Liver (tissue), 9 donors: ENCODE data around the gene OLA1. TPM values are rescaled to one million over a fixed set of nuclear protein-coding genes. Genes with fewer than 3 reads are reported as not detected.

ENCODE experiments used
- DNase-seq: peaks from one replicate; pipeline ENCODE4 v3.0.0-alpha.2; 2017; ENCODE audit warnings: low spot score
- H3K27ac ChIP-seq, 2 donors: one replicate each; pipeline ENCODE4 v1.7.0; 2013; ENCODE audit warnings: inconsistent platforms in 2 of 2, low read length in 2 of 2, control low read depth in 1 of 2, low read depth in 1 of 2, mild to moderate bottlenecking in 1 of 2
- H3K27me3 ChIP-seq, 4 donors: one replicate each; pipeline versions ENCODE4 v1.6.1 to v1.7.0; 2013; ENCODE audit warnings: low read length in 3 of 4, inconsistent platforms in 1 of 4, mild to moderate bottlenecking in 1 of 4, moderate library complexity in 1 of 4; ENCODE audit not compliant: control insufficient read depth in 4 of 4, insufficient read depth in 4 of 4
- H3K36me3 ChIP-seq, 4 donors: one replicate each; pipeline versions ENCODE4 v1.6.1 to v1.7.0; 2013; ENCODE audit warnings: low read length in 3 of 4, mild to moderate bottlenecking in 3 of 4, low read depth in 1 of 4, moderate library complexity in 1 of 4; ENCODE audit not compliant: control insufficient read depth in 4 of 4, insufficient read depth in 3 of 4
- H3K4me1 ChIP-seq, 4 donors: one replicate each; pipeline versions ENCODE4 v1.6.1 to v1.7.0; 2013; ENCODE audit warnings: low read length in 3 of 4, mild to moderate bottlenecking in 3 of 4, moderate library complexity in 1 of 4; ENCODE audit not compliant: control insufficient read depth in 4 of 4, insufficient read depth in 4 of 4
- H3K4me3 ChIP-seq, 3 donors: one replicate each; pipeline versions ENCODE4 v1.6.1 to v1.7.0; 2013; ENCODE audit warnings: low read length in 3 of 3, control low read depth in 1 of 3, low read depth in 1 of 3, mild to moderate bottlenecking in 1 of 3
- H3K9ac ChIP-seq, 2 donors: one replicate each; pipeline ENCODE4 v1.7.0; 2013; ENCODE audit warnings: low read length in 2 of 2, mild to moderate bottlenecking in 2 of 2, moderate library complexity in 2 of 2, control low read depth in 1 of 2, low read depth in 1 of 2
- H3K9me3 ChIP-seq, 4 donors: one replicate each; pipeline versions ENCODE4 v1.6.1 to v1.7.0; 2013; ENCODE audit warnings: low read length in 3 of 4; ENCODE audit not compliant: control insufficient read depth in 4 of 4
- ATF3 ChIP-seq: IDR thresholded peaks from 2 replicates; pipeline ENCODE4 v1.6.1; 2016; ENCODE audit warnings: antibody characterized with exemption
- CTCF ChIP-seq: fragments of 150-350 bp; IDR thresholded peaks from 2 replicates; pipeline ENCODE4 v1.5.1; 2017; ENCODE audit warnings: improper control_type of control experiment, low read depth, low read length; ENCODE audit not compliant: missing input control
- EGR1 ChIP-seq, 2 donors: IDR thresholded peaks; 2 replicates each; pipeline ENCODE4 v1.6.1; 2016 to 2018; ENCODE audit warnings: antibody characterized with exemption in 2 of 2, low read depth in 2 of 2
- FOXA2 ChIP-seq: IDR thresholded peaks from 2 replicates; pipeline ENCODE4 v1.6.1; 2016; ENCODE audit warnings: antibody characterized with exemption
- HNF4A ChIP-seq, 2 donors: conservative IDR thresholded peaks; 2 replicates each; pipeline ENCODE4 v1.6.1; 2016; ENCODE audit warnings: antibody characterized with exemption in 2 of 2, mild to moderate bottlenecking in 2 of 2
- HNF4G ChIP-seq: IDR thresholded peaks from 2 replicates; pipeline ENCODE4 v1.6.1; 2016; ENCODE audit warnings: antibody characterized with exemption
- JUND ChIP-seq, 2 donors: IDR thresholded peaks; 2 replicates each; pipeline ENCODE4 v1.6.1; 2016; ENCODE audit warnings: antibody characterized with exemption in 2 of 2
- NR2F2 ChIP-seq: IDR thresholded peaks from 2 replicates; pipeline ENCODE4 v1.6.1; 2016; ENCODE audit warnings: antibody characterized with exemption
- RAD21 ChIP-seq, 2 donors: IDR thresholded peaks; 2 replicates each; pipeline ENCODE4 v1.6.1; 2016; ENCODE audit warnings: antibody characterized with exemption in 2 of 2, mild to moderate bottlenecking in 2 of 2
- REST ChIP-seq: IDR thresholded peaks from 2 replicates; pipeline ENCODE4 v1.6.1; 2016; ENCODE audit warnings: antibody characterized with exemption, mild to moderate bottlenecking
- RXRA ChIP-seq, 2 donors: IDR thresholded peaks; 2 replicates each; pipeline ENCODE4 v1.6.1; 2017 to 2018; ENCODE audit warnings: antibody characterized with exemption in 2 of 2, mild to moderate bottlenecking in 1 of 2
- SP1 ChIP-seq: IDR thresholded peaks from 2 replicates; pipeline ENCODE4 v1.6.1; 2018; ENCODE audit warnings: antibody characterized with exemption, mild to moderate bottlenecking
- TAF1 ChIP-seq: conservative IDR thresholded peaks from 2 replicates; pipeline ENCODE4 v1.6.1; 2016; ENCODE audit warnings: antibody characterized with exemption, mild to moderate bottlenecking
- WGBS: extraction: QIAGEN DNeasy Blood & Tissue Kit; methylation state at CpG from one replicate; pipeline ENCODE4 v1.1.7; 2013; 5-methylcytosine and 5-hydroxymethylcytosine counted together
- polyA plus RNA-seq, 2 donors: library from polyadenylated mRNA; stranded (reverse) in 1 of 2; unstranded in 1 of 2; fragments of 200-250 nt in 1 of 2; fragments of >200 nt in 1 of 2; fragmentation: Nextera tagmentation in 1 of 2; extraction: Ambion mirVana in 1 of 2; gene quantifications; one replicate each; pipeline versions ENCODE4 v1.2.1 to v1.2.3, GENCODE V29; 2013 to 2015
- total RNA-seq, 2 donors: library from RNA; depleted of rRNA; stranded (reverse); fragments of >200 nt; gene quantifications; one replicate each; pipeline ENCODE4 v1.2.3, GENCODE V29; 2014
- TF ChIP-seq, protein P1 (sequence below): IDR thresholded peaks from 2 replicates; pipeline ENCODE4 v1.6.1; 2016; ENCODE audit warnings: antibody characterized with exemption
- donor health status: healthy.
- donor health status: healthy.
- donor health status: healthy.
- donor health status: healthy.
- donor health status: healthy.

OLA1 gene
- total and polyA plus RNA-seq, 4 donors: 23.4 to 38.1 (median 32.3) TPM

- Histone ChIP-seq H3K27me3 (no peaks in the 10 kb centered on the region), H3K36me3 (no peaks in the 10 kb centered on the region), H3K4me1 (no peaks in the 10 kb centered on the region), H3K9ac (no peak overlapping the region), H3K27ac (no peak overlapping the region), H3K9me3 (no peaks in the 10 kb centered on the region), H3K4me3 (no peak overlapping the region)
- WGBS: 97% methylated on average over 2 of the region's 2 CpGs
- TF ChIP-seq RXRA (IDR thresholded peaks at IDR 0.05): no peak
- TF ChIP-seq HNF4G: no peak
- DNase-seq: no peak
Observed at GRCh38 chr2:174148833-174149232, 99.5 kb downstream of the OLA1 start.

- H3K36me3 ChIP-seq: no peaks in the 10 kb centered on the region
- H3K27me3 ChIP-seq: no peaks in the 10 kb centered on the region
- H3K4me1 ChIP-seq: no peaks in the 10 kb centered on the region
- no peak overlapping the region for H3K27ac ChIP-seq
- WGBS: 40% methylated on average over 2 of the region's 2 CpGs
- H3K4me3 ChIP-seq: no peak overlapping the region
- DNase-seq: no peak
- TF ChIP-seq HNF4A (conservative IDR thresholded peaks at IDR 0.05) (no peak), REST (no peak), RXRA (IDR thresholded peaks at IDR 0.05) (no peak), FOXA2 (no peak), CTCF (no peak), TAF1 (no peak), RAD21 (IDR thresholded peaks at IDR 0.05) (no peak)
- TF ChIP-seq, protein P1, sequence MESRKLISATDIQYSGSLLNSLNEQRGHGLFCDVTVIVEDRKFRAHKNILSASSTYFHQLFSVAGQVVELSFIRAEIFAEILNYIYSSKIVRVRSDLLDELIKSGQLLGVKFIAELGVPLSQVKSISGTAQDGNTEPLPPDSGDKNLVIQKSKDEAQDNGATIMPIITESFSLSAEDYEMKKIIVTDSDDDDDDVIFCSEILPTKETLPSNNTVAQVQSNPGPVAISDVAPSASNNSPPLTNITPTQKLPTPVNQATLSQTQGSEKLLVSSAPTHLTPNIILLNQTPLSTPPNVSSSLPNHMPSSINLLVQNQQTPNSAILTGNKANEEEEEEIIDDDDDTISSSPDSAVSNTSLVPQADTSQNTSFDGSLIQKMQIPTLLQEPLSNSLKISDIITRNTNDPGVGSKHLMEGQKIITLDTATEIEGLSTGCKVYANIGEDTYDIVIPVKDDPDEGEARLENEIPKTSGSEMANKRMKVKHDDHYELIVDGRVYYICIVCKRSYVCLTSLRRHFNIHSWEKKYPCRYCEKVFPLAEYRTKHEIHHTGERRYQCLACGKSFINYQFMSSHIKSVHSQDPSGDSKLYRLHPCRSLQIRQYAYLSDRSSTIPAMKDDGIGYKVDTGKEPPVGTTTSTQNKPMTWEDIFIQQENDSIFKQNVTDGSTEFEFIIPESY: no peak
- H3K9me3 ChIP-seq: no peaks in the 10 kb centered on the region
- no peak overlapping the region for H3K9ac ChIP-seq
Observed at GRCh38 chr2:174145827-174146226, 102.5 kb downstream of the OLA1 start.

DNA sequence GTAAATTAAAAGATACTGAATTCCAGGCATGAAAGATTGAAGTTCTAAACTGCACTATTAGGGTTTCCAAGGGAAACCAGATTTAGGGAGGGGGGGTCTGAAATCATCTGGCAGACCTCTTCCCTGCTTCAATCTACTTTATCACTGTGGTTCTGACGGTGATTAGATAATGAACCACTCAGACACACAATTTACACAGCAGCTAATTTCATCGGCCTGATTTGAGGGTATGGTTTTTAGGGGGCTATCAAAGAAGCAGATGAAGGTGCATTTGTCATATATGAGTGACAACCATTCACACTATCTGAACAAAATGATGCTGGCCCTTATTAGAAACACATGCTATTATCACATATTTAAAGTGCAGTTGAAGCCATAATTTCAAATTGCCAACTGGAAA lies 106.0 kb downstream of the OLA1 start:
- no peaks in the 10 kb centered on the region for H3K9me3 ChIP-seq
- DNase-seq: no peak
- H3K36me3 ChIP-seq: no peaks in the 10 kb centered on the region
- H3K4me3 ChIP-seq: no peak overlapping the region
- WGBS: 89% methylated on average over 2 of the region's 2 CpGs
- H3K4me1 ChIP-seq: no peaks in the 10 kb centered on the region
- H3K9ac ChIP-seq: no peak overlapping the region
- no peaks in the 10 kb centered on the region for H3K27me3 ChIP-seq
- TF ChIP-seq SP1 (no peak), REST (no peak), TAF1 (no peak), NR2F2 (no peak), FOXA2 (no peak), JUND (IDR thresholded peaks at IDR 0.05) (no peak), EGR1 (IDR thresholded peaks at IDR 0.05; ENCODE audit: low read depth in 2 of 2) (no peak), RXRA (IDR thresholded peaks at IDR 0.05) (no peak), RAD21 (IDR thresholded peaks at IDR 0.05) (no peak), CTCF (no peak), ATF3 (no peak)
- no peak overlapping the region for H3K27ac ChIP-seq
